WERI-Rb-1 (cell line): Measurements from ENCODE around the gene TMEM187.

ENCODE experiments used
- DNase-seq: peaks from one replicate; pipeline ENCODE4 v3.0.0-alpha.2; 2020
- H3K27ac ChIP-seq: fragments of 250-450 bp; sonication (Bioruptor Pico); 2 replicates; pipeline ENCODE4 v1.5.1; 2020; ENCODE audit warnings: mild to moderate bottlenecking, moderate library complexity
- H3K27me3 ChIP-seq: fragments of 250-450 bp; sonication (Bioruptor Pico); 2 replicates; pipeline ENCODE4 v1.5.1; 2021; ENCODE audit warnings: mild to moderate bottlenecking, low read depth, moderate library complexity; ENCODE audit not compliant: insufficient read depth, severe bottlenecking
- H3K36me3 ChIP-seq: fragments of 250-450 bp; sonication (Bioruptor Pico); 2 replicates; pipeline ENCODE4 v1.5.1; 2020; ENCODE audit warnings: mild to moderate bottlenecking, moderate library complexity
- H3K4me3 ChIP-seq: 2 replicates; pipeline ENCODE4 v1.5.1; 2011; ENCODE audit warnings: low read depth, mild to moderate bottlenecking, control low read depth, low read length
- H3K9me3 ChIP-seq: fragments of 250-450 bp; sonication (Bioruptor Pico); 2 replicates; pipeline ENCODE4 v1.5.1; 2021; ENCODE audit warnings: mild to moderate bottlenecking, moderate library complexity; ENCODE audit not compliant: severe bottlenecking
- CTCF ChIP-seq: IDR thresholded peaks from 2 replicates; pipeline ENCODE4 v1.5.1; 2011; ENCODE audit warnings: low read depth, mild to moderate bottlenecking, control low read depth, inconsistent platforms, low read length

The TMEM187 gene, protein sequence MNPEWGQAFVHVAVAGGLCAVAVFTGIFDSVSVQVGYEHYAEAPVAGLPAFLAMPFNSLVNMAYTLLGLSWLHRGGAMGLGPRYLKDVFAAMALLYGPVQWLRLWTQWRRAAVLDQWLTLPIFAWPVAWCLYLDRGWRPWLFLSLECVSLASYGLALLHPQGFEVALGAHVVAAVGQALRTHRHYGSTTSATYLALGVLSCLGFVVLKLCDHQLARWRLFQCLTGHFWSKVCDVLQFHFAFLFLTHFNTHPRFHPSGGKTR

GRCh38 chrX:153972368-153973126, at the start of gene TMEM187:
Gene TMEM187, plus strand, starts transcription at chrX:153972754. Its CDS starts 9,309 bp downstream, at chrX:153982063.
- H3K9me3 ChIP-seq: peaks cover 4% of the 10 kb centered on the region
- DNase-seq: peak; percentile 97
- TF ChIP-seq CTCF: no peak
- peaks cover 34% of the 10 kb centered on the region for H3K36me3 ChIP-seq
- H3K27ac ChIP-seq: peak within 1 kb of the TSS; percentile 99
- H3K4me3 ChIP-seq: peak within 1 kb of the TSS; percentile 92
- H3K27me3 ChIP-seq: peaks cover 12% of the 10 kb centered on the region

GRCh38 chrX:153922932-153923857, 49.4 kb upstream of the TMEM187 start:
- peak; percentile 95 for TF ChIP-seq CTCF
- peak; percentile 91 for DNase-seq
- Histone ChIP-seq H3K9me3 (no peaks in the 10 kb centered on the region), H3K27me3 (peaks cover 9% of the 10 kb centered on the region), H3K27ac (peak overlapping the region; percentile 92), H3K36me3 (no peaks in the 10 kb centered on the region), H3K4me3 (no peak overlapping the region)

GRCh38 chrX:153924149-153924861, 48.2 kb upstream of the TMEM187 start:
- Histone ChIP-seq H3K27me3 (peaks cover 9% of the 10 kb centered on the region), H3K36me3 (peaks cover 5% of the 10 kb centered on the region), H3K9me3 (no peaks in the 10 kb centered on the region), H3K27ac (no peak overlapping the region; the same call in 1 of the 2 replicates), H3K4me3 (no peak overlapping the region)
- peak; percentile 81 for DNase-seq
- TF ChIP-seq CTCF: peak; percentile 71

GRCh38 chrX:153925387-153925738, 47.2 kb upstream of the TMEM187 start:
- H3K27me3 ChIP-seq: peaks cover 6% of the 10 kb centered on the region
- H3K4me3 ChIP-seq: no peak overlapping the region
- no peak overlapping the region for H3K27ac ChIP-seq
- no peak for DNase-seq
- TF ChIP-seq CTCF: no peak
- H3K9me3 ChIP-seq: no peaks in the 10 kb centered on the region
- peaks cover 15% of the 10 kb centered on the region for H3K36me3 ChIP-seq
